ENCODE data around the gene CRYAB.

DNA sequence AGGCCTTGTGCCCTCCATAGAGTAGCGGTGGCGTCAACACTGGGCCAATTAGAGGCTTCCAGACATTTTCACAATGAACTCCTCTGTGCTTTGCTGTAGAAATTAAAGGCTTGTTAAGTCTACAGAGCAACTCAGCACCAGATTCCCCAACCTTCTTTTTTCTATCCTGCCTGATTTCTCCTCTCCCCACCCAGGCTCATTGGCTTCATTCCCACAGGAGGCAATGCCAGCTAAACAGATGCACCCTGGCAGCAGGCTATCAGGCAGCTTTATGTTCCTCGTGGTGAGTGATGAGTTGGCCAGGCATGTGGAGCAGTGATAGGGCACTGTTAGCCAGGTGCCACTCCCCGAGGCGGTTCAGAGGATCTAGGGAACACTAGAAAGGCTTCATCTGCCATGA lies 30.4 kb upstream of the CRYAB start:
- TF ChIP-seq, protein P1, sequence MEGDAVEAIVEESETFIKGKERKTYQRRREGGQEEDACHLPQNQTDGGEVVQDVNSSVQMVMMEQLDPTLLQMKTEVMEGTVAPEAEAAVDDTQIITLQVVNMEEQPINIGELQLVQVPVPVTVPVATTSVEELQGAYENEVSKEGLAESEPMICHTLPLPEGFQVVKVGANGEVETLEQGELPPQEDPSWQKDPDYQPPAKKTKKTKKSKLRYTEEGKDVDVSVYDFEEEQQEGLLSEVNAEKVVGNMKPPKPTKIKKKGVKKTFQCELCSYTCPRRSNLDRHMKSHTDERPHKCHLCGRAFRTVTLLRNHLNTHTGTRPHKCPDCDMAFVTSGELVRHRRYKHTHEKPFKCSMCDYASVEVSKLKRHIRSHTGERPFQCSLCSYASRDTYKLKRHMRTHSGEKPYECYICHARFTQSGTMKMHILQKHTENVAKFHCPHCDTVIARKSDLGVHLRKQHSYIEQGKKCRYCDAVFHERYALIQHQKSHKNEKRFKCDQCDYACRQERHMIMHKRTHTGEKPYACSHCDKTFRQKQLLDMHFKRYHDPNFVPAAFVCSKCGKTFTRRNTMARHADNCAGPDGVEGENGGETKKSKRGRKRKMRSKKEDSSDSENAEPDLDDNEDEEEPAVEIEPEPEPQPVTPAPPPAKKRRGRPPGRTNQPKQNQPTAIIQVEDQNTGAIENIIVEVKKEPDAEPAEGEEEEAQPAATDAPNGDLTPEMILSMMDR (conservative IDR thresholded peaks at IDR 0.05; ENCODE audit: low read length): no peak
- no peak for TF ChIP-seq EZH2phosphoT487 (IDR thresholded peaks at IDR 0.05; ENCODE audit: borderline replicate concordance)
